Lung microvascular endothelial cell (primary cell): ENCODE data around the gene COX20. TPM values are rescaled to one million over a fixed set of nuclear protein-coding genes. Genes with fewer than 3 reads are reported as not detected.

Experiments used
- DNase-seq, 2 donors: peaks; one replicate each; pipeline versions ENCODE4 v3.0.0 to v3.0.0-alpha.2; 2010; ENCODE audit warnings: low read depth in 2 of 2
- total RNA-seq: library from RNA; depleted of rRNA; stranded (reverse); fragments of >200 nt; gene quantifications from 2 replicates; pipeline ENCODE4 v1.2.1, GENCODE V29; 2014

The COX20 gene
- total RNA-seq, 1 donor from 2014 or later = 11.1 TPM

DNA sequence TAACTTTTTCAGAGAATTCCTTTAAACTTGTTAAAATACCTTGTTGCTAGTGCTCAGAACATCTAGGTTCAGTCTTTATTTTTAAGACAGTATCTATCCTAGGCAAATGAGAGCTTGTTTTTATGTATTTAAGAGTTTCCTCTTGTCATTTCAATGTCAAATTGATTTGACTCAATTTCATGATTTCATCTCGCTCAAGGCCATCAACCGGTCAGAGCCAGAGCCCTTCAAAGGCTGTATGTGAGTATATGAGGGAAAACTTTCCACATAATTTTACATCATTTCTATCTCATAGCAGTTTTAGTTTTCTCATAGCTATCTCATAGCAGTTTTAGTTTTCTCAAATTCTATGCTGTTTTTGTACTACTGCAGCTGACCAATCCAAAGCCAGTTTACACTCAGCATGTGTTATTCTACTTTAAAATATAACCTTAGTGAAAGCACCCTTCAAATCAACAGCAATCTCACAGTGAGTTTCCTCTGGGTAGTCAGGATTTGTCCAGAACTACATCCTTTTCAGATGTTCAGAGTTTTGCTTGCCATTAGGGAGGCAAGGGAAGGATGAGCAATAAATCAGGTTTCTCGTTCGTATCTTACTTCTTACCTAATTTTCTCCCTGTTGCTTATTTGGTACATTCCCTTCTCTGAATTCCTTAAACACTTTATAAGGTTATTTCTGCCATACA, 16.2 kb downstream of the COX20 start:
- DNase-seq = no peak

- DNase-seq = no peak
Measured at GRCh38 chr1:244852694-244853093, 17.2 kb downstream of the COX20 start.

DNA sequence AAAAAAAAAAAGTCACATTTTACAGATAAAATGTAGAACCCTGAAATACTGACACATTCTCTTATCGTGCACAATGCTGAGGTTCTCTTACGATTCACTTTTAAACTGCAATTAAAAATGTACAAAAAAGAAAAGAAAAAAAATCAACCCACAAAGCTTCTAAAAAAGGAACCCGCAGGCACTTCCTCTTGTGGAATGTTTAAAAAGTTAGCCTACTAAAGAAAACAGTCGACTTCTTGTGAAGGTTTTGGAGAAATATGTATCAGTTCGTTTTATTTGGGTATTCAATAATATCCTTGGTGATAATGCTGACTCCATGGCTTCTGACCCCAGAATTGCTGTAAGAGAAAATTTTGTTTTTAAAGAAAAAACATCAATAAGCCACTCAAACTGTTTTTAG, 18.7 kb downstream of the COX20 start:
- no peak for DNase-seq

- peak in 1 of 2 donors; percentile 46 for DNase-seq
Measured at GRCh38 chr1:244854865-244855578, 19.6 kb downstream of the COX20 start.

GRCh38 chr1:244857761-244858160, 22.3 kb downstream of the COX20 start:
- no peak for DNase-seq

- no peak for DNase-seq
Measured at GRCh38 chr1:244858357-244858756, 22.9 kb downstream of the COX20 start.

- DNase-seq = no peak
Measured at GRCh38 chr1:244860078-244860477, 24.6 kb downstream of the COX20 start.

DNA sequence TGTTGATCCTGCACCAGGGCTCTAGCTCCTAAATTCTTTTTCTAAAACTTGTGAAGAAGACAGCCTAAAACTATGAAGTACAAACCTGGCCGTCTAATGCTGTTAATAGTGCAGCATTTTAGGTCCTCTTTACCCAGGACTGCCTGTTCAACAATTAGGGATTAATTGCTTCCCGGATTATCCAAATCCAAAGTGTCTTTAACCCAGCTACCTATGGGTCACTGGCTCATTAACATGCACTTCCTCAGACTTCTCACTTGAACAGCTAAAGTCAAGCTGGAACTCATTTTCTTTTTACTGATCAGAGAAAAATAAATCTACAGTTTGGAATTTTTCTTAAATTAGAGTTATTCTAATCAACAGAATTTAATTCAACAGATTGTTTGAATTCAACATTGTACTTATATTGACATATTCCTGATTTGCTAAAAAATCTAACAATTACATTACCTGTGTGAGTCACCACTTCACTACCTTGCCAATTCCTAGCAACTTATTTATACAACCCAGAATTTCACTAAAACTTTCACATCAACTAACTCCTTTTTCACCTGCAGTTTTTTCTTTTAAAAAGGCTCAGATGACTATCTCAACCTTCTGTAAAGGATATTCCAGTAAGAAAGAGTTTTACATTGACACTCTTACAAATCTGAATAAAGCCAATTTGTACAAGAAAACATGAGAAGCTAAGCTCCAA, 25.6 kb downstream of the COX20 start:
- no peak for DNase-seq

- DNase-seq = peak; percentile 19 to 28
Measured at GRCh38 chr1:244861683-244862082, 26.2 kb downstream of the COX20 start.

- DNase-seq = peak in 1 of 2 donors; percentile 3
Measured at GRCh38 chr1:244862354-244862698, 26.9 kb downstream of the COX20 start.

DNA sequence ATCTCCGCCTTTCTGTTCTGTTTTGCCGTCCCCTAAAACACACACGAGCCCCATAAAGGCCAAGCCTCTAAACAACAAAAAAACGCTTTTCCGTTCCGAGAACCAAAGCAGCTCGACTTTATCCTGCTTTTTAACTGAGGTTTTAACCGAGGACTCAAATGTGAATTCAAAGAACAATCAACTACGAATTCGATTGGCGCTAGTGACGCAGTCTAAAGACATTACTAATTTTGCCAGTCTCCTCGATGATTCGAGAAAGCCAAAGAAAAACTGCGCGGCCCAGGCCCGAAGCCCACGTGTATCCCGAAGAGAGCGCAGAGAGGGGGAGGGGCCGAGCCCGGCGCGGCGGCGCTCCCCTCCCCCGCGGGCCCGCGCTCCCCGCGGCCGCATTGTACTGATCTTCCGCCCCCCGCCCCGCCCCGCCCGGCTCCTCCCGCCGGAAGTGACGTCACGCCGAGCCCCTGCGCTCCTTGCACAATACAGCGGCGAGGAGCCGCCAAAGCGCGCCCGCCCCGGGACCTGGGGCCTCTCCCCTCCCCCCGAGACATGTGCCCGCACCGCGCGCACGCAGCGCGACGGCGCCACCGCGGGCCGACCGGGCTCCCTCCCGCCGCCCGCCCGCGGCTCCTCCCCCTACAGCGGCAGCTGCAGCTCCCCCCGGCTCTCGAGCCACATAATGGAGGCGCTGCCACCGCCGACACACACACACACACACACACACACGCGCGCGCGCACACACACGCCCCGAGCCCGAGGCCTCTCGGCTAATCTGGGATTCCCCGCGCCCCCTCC, 27.4 kb downstream of the COX20 start:
- peak; percentile 95 to 97 for DNase-seq

DNA sequence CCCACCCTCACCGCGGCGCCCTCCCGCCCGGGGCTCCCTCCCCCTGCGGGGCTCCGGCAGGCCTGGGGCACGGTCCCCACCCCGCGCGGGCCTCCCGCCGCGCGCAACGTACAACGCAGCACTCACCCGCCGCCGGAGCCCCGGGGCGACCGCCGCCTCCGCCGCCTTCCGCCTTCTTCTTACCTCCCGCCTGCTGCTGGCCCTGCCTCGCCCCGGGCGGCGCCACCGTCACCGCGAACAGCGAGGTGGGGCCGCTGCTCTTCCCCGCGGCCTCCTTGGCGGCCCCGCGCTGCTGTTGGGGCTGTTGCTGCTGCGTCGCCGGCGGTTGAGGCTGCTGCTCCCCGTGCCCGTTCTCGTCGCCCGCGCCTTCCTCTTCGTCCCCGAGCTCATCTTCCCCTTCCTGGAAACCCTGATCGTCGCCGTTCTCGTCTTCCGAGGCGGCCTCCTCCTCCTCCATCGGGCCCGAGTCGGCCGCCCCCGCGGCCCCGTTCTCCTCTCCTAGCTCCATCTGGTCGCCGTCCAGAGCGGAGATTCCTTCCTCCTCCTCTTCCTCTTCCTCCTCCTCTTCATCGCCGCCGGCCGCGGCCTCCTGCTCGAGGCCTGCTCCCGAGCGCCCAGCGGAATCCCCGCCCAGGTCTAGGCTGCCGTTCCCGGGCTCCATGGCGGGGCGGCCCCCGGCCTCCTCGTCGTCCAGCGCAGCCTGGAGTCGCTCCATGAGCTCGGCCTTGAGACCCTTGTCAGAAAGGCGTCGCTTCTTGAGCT, 28.2 kb downstream of the COX20 start:
- no peak for DNase-seq

DNA sequence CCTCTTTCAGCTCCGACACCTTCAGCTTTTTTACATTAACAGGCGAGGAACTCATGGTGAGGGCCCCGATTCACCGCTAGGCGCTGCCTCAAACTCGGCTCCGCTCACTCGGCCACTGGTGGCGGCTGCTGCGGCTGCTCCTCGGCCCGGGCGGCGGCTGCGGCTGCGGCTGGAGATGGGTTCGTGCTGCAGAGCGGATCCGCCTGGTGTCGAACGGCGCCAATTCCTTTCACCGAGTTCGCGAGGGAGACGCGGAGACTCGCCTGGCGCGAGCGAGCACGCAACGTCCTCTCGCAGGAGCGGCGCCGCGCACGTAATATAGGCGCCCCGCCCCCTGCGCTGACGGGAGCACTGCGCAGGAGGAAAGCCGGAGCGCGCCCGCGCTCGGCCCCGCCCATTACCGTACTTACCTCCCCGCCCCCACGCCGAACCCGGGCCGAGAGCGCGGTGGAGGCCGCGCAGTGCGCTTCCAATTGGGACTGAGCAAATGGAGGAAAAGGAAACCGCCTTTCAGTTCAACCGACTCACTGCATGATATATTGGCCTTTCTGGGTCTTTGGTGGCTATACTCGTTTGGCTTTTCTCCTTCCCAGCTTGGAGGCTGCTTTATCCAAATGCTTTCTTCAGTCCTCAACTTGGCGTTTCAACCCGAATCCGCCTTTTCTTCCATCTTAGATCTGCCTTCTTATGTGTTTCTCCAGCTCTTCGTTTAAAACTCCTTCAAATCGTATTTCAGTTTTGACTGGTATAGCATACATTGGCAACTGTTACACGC, 29.0 kb downstream of the COX20 start, which contains the start of gene HNRNPU:
TSS of gene HNRNPU (minus strand) at position 291 of the 775 bp plus-strand sequence. CDS start at position 55, 236 bp downstream.
- DNase-seq = peak; percentile 98 to 99

DNA sequence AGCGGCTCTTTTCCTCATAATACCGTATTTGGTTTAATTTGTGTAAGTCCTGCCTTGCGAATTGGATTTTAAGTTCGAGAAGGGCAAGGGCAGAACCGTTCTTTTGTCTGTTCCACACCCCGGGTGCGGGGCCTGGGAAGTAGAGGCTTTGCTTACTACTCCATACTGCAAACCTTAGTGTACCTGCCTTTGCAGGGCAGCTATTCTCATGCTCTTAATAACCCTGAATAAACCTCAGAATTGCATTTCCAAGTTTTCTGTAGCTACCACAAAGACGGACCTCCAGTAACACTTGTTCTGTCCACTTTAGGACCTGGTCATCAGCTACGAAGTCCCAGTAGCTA, 29.5 kb downstream of the COX20 start:
- no peak for DNase-seq

DNA sequence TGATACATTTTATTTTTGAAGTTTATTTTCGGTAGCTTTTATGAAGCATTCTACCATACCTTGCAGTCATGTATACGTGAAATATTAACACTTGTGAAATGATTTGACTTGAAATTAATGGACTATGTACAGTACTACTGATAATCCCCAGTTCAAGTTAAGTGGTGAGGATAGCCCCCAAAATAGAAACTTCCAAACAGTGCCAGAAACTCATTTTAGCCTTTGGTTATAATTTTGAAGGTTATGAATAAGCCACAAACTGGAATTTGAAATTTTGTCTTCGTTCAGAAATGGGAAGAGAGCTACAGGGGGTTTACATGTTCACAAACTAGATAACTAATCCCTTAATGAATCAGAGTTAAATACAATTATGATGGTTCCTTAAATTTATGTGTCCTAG, 30.4 kb downstream of the COX20 start:
- DNase-seq = no peak

DNA sequence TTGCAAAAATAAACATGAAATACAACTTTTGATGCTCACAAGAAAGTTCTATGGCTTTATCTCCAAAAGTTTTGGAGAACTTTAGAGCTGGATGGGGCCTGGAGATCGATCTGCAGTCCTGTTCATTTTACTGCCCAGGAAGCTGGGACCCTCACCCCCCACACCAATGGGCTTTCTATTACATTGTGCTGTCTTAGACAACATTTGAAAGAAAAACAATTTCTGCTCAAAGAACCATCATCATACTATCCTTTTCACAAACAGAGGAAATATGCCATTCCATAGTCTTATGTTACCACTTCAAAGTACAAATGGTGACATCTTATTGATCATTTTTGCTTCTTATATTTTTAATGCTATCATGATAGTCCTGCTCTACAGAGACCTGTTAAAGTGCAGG, 30.9 kb downstream of the COX20 start:
- DNase-seq = no peak

DNA sequence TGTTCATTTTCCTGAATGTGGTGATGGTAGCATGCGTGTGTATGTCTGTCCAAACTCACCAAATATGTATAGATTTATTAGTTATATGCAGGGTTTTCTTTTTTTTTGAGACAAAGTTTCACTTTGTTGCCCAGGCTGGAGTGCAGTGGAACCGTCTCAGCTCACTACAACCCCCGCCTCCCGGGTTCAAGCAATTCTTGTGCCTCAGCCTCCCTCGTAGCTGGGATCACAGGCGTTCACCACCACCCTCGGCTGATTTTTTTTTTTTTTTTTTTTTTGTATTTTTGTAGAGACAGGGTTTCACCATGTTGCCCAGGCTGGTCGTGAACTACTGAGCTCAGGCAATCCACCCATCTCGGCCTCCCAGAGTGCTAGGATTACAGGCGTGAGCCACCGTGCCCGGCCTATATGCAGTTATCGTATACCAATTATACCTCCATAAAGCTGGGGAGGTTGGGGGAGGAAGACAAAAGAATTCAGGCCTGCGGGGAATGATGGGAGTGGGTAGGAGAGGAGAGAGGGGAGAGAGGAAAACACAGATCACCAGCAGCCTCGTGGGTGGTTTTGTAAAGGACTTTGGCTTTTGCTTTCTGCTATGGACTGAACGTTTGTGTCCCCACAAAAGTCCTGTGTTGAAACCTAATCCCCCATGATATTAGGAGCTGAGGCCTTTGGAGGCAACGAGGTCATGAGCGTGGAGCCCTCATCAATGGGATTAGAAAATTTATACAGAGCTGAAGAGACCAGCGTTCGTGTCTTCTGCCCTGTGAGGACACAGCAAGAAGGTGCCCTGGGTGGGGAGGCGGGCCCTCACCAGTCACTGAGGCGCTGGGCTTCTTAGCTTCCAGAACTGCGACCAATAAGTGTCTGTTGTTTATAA, 33.3 kb downstream of the COX20 start:
- no peak for DNase-seq

GRCh38 chr1:244869364-244869827, 33.9 kb downstream of the COX20 start:
- no peak for DNase-seq

DNA sequence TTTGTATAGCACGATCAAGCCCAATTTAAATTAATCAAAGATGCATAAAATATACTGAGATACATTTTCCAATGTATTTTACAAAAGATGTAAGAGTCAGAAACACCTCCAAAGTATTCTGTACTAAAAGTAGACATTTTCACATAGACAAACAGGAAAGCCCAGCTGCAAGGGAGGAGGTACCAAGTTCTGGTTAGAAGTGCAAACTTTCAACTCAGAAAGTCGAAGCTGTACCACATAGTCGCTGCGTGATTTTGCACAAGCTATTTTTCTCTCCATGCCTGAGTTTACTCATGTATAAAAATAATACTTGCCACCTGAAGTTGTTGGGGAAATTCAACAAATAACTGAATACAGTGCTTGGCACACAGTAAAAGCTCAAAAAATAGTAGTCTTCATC, 34.5 kb downstream of the COX20 start:
- DNase-seq = no peak
